Measurements from ENCODE around the gene KDM5A.

KDM5A gene

GRCh38 chr12:232731-233614 lies 156.1 kb downstream of the KDM5A start:
- FAIRE-seq (no peak), DNase-seq (ENCODE audit: insufficient read length, low spot score) (no peak)
- TF ChIP-seq CTCF (IDR thresholded peaks at IDR 0.05; ENCODE audit: insufficient read depth, missing control alignments): no peak

- DNase-seq (ENCODE audit: insufficient read length, low spot score) (no peak), FAIRE-seq (no peak)
These were observed 158.0 kb downstream of the KDM5A start for GRCh38 chr12:230925-231671.

More at GRCh38 chr12:230925-231671, 158.0 kb downstream of the KDM5A start:
- no peak for TF ChIP-seq CTCF (IDR thresholded peaks at IDR 0.05; ENCODE audit: insufficient read depth, missing control alignments)
